UCSD-AML1 (cell line): ENCODE results near the gene COL6A2.
"Not testable (repeated sequence)": the region's sequence is repeated elsewhere in the genome, so short reads cannot be mapped to it uniquely, and the experiment has no call there.

Experiments
- DNase-seq: peaks from one replicate; lab custom pipeline; 2025; ENCODE audit not compliant: unreplicated experiment; lab: John Stamatoyannopoulos, UW

COL6A2 gene

DNA sequence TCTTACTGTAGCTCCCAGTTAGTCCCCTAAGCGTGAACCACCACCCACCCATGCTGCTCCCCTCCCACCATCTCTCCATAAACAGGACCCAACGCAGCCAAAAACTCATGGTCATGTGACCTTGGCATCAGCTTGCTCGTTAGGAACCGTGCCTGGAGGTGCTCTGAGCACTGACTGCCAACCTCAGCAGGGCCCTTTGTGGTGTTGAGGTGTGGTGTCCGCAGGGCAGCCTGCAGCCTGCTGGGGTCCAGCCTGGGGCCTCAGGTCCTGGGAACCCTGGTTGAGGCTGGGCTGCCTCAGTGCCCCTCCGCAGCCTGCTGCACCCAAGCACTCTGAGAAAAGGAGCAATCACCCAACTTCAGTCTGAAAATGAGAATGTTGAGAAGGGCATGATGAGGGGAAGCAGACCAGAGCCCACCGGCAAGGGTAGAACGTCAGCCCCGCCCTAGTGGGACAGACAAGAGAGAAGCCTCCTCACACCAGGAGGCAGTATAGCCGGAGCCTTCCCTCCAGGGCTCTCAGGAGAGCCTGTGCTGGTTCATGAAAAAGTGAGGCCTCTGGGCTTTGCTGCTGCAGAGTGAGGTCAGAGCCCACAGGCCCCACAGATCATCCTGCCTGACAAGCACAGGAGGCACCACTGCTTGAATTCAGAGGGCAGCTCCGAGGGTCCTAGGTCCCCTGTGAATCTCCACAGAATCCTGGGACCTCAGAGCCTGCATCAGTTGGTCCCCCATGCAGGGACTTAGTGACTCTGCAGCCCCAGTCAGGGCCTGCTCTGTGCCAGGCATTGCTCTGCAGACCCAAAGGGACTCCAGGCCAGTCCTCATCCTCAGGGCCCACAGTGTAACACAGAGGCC lies 4.9 kb upstream of the COL6A2 start:
- DNase-seq, result no peak

DNA sequence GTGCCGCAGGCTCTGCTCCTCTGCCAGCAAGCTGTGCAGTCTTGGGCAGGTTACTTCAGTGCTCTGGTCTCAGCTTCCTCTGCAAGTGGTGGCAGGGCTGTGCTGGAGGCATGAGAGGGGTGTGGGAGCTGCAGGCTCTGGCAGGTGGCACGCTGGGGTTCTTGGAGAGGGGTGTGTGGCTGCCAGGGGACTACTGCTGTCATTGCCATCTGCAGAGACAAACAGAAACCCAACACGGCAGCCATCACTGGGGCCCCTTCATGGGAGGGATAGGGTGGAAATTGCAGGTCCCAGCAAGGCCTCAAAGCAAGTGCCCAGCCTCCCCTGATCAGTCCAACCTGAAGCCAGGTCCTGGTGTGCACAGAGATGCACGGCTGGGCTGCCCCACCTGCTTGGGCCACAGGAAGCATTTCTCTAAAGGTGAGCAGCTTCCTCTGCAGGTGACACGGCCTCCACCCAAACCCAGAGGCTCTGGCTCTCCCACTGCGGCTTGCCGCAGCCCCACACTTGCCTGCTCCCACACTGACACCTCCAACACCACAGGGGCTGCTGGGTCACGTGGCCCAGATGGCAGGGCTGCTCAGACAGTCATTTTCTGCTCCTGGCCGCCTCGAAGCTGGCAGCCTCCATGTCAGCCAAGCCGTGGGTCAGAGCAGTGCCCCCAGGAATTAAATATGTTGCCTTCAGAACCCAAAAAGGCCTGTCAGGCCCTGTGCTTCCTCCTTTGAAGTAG lies 4.1 kb upstream of the COL6A2 start:
- DNase-seq, result no peak

GRCh38 chr21:46094401-46095082 lies 3.4 kb upstream of the COL6A2 start:
- no peak for DNase-seq

- DNase-seq, result no peak
These were observed 2.7 kb upstream of the COL6A2 start for GRCh38 chr21:46095083-46095719.

DNA sequence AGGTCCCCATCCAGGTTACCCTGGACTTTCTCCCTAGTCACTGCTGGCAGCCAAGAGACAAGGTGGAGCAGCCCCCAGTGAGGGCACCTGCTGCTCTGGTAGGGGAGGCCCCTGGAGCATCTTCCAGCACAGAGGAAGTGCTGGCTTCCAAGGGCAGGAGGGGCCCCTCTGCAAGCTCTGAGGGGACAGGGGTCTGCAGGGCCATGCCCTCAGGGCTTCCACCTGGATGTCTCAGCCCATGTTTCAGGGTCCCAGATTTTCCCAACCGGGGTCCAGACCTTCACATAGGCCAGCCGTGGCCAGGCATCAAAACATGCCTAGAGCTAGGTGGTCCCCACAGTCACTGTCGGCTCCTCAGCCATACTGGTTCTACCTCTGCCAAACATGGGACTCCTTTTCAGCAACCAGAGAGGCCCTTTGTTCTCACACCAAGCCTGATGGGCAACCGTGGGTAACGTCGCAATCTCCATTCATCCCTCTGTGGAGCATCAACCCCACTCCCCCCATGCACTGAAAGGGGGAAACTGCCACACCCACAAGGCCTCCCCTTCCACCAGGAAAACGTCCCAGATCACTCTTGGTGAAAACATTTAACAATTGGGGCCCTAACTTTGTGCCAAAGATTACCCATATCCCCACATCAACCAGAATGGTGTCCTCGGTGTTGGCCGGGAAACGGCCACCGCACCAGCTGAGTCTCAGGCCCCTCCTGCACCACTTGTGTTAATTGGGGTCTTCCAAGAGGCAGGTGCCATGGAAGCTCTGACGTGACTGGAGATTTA lies 1.9 kb upstream of the COL6A2 start:
- DNase-seq, result no peak

- no peak for DNase-seq
These were observed 1.1 kb upstream of the COL6A2 start for GRCh38 chr21:46096596-46097335.

GRCh38 chr21:46098303-46099141 lies 610 bp downstream of the COL6A2 start:
- no peak for DNase-seq

- no peak for DNase-seq
These were observed 1.6 kb downstream of the COL6A2 start for GRCh38 chr21:46099476-46099875.

- DNase-seq, result no peak
These were observed 2.1 kb downstream of the COL6A2 start for GRCh38 chr21:46100020-46100419.

GRCh38 chr21:46100426-46100825 lies 2.5 kb downstream of the COL6A2 start:
- DNase-seq, result no peak

GRCh38 chr21:46100906-46101305 lies 3.0 kb downstream of the COL6A2 start:
- no peak for DNase-seq

GRCh38 chr21:46104104-46104503 lies 6.2 kb downstream of the COL6A2 start:
- DNase-seq, result no peak

DNA sequence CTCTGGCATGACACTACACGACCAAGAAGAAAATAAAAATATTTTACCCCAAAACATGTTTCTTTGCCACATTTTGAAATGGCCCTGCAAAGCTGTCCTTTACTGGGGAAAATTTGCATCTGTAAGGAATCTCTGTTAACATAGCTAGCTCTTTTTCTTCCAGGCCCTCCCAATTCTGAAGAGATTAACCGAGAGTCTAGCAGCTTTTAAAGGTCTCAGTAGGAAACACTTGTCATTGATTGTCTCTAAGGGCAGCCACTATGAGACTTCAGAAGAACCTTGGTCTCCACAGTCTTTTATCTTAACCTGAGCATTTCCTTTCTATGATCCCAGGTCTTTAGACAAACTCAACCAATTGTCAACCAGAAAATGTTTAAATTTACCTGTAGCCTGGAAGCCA lies 9.5 kb downstream of the COL6A2 start:
- DNase-seq, result not testable (repeated sequence)

GRCh38 chr21:46108827-46109312 lies 11.0 kb downstream of the COL6A2 start:
- no peak for DNase-seq

DNA sequence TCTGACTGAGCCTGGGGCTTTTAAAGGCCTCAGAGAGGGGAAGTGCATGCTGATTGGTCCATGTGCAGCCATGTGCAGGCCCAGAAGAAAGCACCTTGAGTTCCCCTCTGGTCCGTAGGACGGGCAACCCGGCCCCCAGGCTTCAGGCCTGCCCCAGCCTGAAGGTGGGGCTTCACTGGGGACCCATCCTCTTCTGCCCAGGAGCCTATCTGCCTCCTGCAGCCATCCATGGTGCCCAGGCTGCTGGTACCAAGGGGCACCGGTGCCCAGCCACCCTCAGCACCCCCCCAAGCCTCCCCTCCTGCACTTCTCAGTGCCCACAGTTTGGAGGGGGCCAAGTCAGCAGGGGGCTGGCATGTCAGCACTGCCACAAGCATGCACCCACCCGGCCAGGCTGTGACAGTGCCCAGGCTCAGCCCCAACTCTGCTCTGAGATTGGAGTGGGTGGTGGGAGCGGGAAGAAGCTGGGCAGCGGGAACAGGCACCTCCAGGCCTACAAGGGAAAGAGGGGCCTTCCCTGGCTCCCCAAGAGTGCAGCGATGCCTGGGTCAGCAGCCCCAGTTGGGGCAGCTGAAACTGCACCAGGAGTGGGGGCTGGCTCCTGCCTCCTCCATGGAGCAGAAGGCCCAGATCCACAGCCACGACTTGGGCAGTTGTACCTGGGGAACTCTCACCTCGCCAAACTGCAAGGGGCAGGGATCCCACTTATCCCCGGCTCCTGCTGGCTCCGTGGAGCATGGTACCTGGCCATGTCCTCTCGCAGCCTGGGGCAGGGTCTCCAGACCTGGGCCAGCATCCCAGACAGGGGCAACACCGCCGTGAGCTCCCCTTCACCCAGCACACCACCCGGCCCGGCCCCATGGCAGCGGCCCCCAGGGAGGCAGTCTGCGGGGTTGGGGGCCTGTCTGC lies 11.7 kb downstream of the COL6A2 start:
- DNase-seq, result no peak

- no peak for DNase-seq
These were observed 12.7 kb downstream of the COL6A2 start for GRCh38 chr21:46110499-46111192.

GRCh38 chr21:46111193-46111571 lies 13.3 kb downstream of the COL6A2 start:
- DNase-seq, result no peak
